GM12891 (cell line): ENCODE data around the gene CLSTN3.

Experiments used
- POLR2A ChIP-seq: IDR thresholded peaks from 2 replicates; pipeline ENCODE4 v1.6.1; 2011; ENCODE audit warnings: low read depth, low read length, control low read depth
- POLR2AphosphoS5 ChIP-seq: IDR thresholded peaks from 2 replicates; pipeline ENCODE4 v1.6.1; 2011; ENCODE audit warnings: low read depth, low read length, control low read depth
- TAF1 ChIP-seq: IDR thresholded peaks from 2 replicates; pipeline ENCODE4 v1.6.1; 2011; ENCODE audit warnings: low read depth, low read length, control low read depth

DNA sequence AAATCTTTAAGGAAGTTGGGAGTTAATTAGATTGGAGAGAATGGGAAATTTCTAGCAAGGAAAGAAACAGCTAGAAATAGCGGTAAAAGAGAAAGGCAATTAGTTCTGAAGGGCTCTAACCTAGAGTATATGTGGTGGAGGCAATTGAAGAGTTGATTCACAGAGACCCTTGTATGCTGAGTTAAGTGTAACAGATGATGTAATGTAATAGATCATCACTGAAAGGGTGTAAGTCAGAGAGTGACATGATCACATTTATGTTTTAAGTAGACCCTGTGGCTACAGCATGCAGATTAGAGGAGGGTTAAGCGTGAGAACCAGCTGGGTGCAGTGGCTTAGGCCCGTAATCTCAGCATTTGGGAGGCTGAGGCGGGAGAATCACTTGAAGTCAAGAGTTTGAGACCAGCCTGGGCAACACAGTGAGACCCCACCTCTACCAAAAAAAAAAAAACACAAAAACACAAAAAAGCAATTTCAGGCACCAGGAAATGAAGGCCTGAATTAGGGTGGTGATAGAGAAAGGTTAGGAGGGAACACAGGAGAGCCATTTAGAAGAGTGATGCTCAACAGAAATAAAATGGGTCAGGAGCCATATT lies 4.4 kb upstream of the CLSTN3 start:
- no peak for TF ChIP-seq POLR2AphosphoS5
- no peak for TF ChIP-seq POLR2A
- no peak for TF ChIP-seq TAF1
